Measurements from ENCODE around the gene FAIM2. TPM values are rescaled to one million over a fixed set of nuclear protein-coding genes. Genes with fewer than 3 reads are reported as not detected.
A peak's percentile ranks its signal among the peaks of the same experiment; 100 is the strongest.

FAIM2 gene
- total and polyA plus RNA-seq, 7 experiments from 2014 or later, result 0.22 to 0.85 TPM; not detected in 5

GRCh38 chr12:49899286-49899843 lies 4.3 kb downstream of the FAIM2 start:
- no peak for ATAC-seq
- H3K9me3 ChIP-seq (ENCODE audit: control insufficient read depth in 2 of 3, low read length in 3 of 3), result no peaks in the 10 kb centered on the region
- intact Hi-C loops (cut with micrococcal nuclease), result no loop called here
- CTCF ChIA-PET, result no interaction called here
- Mint-ChIP-seq H3K36me3 (no peaks in the 10 kb centered on the region), H3K9me3 (no peaks in the 10 kb centered on the region), H3K27me3 (peaks cover 0 to 15% (median 4%) of the 10 kb centered on the region in 5 donors), H3K27ac (no peak overlapping the region), H3K4me3 (no peak overlapping the region), H3K4me1 (peaks cover 0 to 11% (median 4%) of the 10 kb centered on the region in 7 donors)
- no peaks in the 10 kb centered on the region for H3K36me3 ChIP-seq (ENCODE audit: control insufficient read depth in 2 of 3, insufficient read depth in 3 of 3, low read length in 3 of 3)
- no peak overlapping the region for H3K27ac ChIP-seq (ENCODE audit: low read depth, low read length)
- H3K27me3 ChIP-seq (ENCODE audit: control insufficient read depth in 2 of 2, insufficient read depth in 2 of 2, low read length in 2 of 2), result no peaks in the 10 kb centered on the region
- no peaks in the 10 kb centered on the region for H3K4me1 ChIP-seq (ENCODE audit: control insufficient read depth in 2 of 2, insufficient read depth in 2 of 2, low read length in 2 of 2)
- POLR2A ChIA-PET, result no interaction called here
- H3K4me3 ChIP-seq (ENCODE audit: low read length), result no peak overlapping the region
- no peak for DNase-seq

DNA sequence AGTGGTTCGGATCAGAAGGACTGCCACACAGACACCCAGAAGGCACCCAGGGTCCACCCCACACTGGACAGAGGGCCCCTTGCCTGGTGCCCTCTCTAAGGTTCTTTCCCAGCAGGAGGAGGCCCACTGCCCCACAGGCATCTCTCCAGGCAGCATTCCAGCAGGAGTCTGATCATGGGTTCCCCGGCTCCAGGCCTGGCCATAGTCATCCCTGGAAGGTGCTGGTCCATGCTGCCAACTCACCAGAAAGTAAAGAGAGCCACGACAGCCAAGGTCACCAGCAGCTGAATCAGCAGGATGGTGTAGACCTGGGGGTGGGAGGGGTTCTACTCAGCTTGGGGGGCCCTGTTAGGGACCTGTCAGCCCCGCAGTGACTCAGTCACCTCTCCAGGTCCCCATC lies 6.4 kb downstream of the FAIM2 start:
- CTCF ChIA-PET, result no interaction called here
- no peak for DNase-seq
- Histone ChIP-seq H3K4me1 (ENCODE audit: control insufficient read depth in 2 of 2, insufficient read depth in 2 of 2, low read length in 2 of 2) (no peaks in the 10 kb centered on the region), H3K27me3 (ENCODE audit: control insufficient read depth in 2 of 2, insufficient read depth in 2 of 2, low read length in 2 of 2) (no peaks in the 10 kb centered on the region), H3K4me3 (ENCODE audit: low read length) (no peak overlapping the region), H3K27ac (ENCODE audit: low read depth, low read length) (no peak overlapping the region), H3K36me3 (ENCODE audit: control insufficient read depth in 2 of 3, insufficient read depth in 3 of 3, low read length in 3 of 3) (no peaks in the 10 kb centered on the region), H3K9me3 (ENCODE audit: control insufficient read depth in 2 of 3, low read length in 3 of 3) (no peaks in the 10 kb centered on the region)
- Mint-ChIP-seq H3K36me3 (no peaks in the 10 kb centered on the region), H3K27ac (no peak overlapping the region), H3K4me3 (no peak overlapping the region), H3K27me3 (peaks cover 0 to 10% (median 6%) of the 10 kb centered on the region in 5 donors), H3K4me1 (peaks cover 0 to under 1% (median 0%) of the 10 kb centered on the region in 7 donors), H3K9me3 (peaks cover 0 to 1% (median 0%) of the 10 kb centered on the region in 11 donors)
- POLR2A ChIA-PET, result no interaction called here
- intact Hi-C loops (cut with micrococcal nuclease), result no loop called here
- no peak for ATAC-seq

DNA sequence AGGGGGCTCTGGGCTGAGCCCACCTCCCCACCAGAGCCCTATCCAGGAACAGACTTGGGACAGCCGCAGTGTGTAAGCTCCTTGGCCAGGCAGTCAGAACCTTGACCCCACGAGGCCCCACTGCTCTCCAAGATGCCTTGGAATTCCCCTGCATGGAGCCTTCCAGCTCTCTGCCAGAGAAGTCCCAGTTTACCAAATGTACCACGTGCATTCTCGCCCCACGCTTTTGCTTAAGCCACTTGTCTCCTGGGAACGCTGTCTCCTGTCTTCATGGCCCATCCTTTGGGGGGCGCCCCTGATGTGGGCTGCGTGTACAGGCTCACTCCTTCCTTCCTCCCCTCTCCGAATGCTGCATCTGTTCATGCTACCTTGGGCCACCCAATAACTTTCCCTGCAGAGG lies 7.9 kb downstream of the FAIM2 start:
- H3K4me3 Mint-ChIP-seq, result no peak overlapping the region
- intact Hi-C loops (cut with micrococcal nuclease), result no loop called here
- ATAC-seq (no peak), DNase-seq (no peak)
- Histone ChIP-seq H3K36me3 (ENCODE audit: control insufficient read depth in 2 of 3, insufficient read depth in 3 of 3, low read length in 3 of 3) (no peaks in the 10 kb centered on the region), H3K4me3 (ENCODE audit: low read length) (no peak overlapping the region), H3K9me3 (ENCODE audit: control insufficient read depth in 2 of 3, low read length in 3 of 3) (no peaks in the 10 kb centered on the region), H3K27ac (ENCODE audit: low read depth, low read length) (no peak overlapping the region), H3K27me3 (ENCODE audit: control insufficient read depth in 2 of 2, insufficient read depth in 2 of 2, low read length in 2 of 2) (no peaks in the 10 kb centered on the region), H3K4me1 (ENCODE audit: control insufficient read depth in 2 of 2, insufficient read depth in 2 of 2, low read length in 2 of 2) (no peaks in the 10 kb centered on the region)
- peaks cover 0 to 2% (median 0%) of the 10 kb centered on the region in 7 donors for H3K4me1 Mint-ChIP-seq
- ChIA-PET CTCF (interaction anchor here (0.6 kb wide), 1 partner anchor 1513 kb away, joined by 4 read pairs; no protein-coding TSS in a partner anchor), POLR2A (no interaction called here)
- H3K27ac Mint-ChIP-seq, result no peak overlapping the region
- H3K36me3 Mint-ChIP-seq, result no peaks in the 10 kb centered on the region
- peaks cover 0 to 2% (median 0%) of the 10 kb centered on the region in 11 donors for H3K9me3 Mint-ChIP-seq
- peaks cover 0 to 15% (median 9%) of the 10 kb centered on the region in 5 donors for H3K27me3 Mint-ChIP-seq

GRCh38 chr12:49894751-49895148 lies 8.9 kb downstream of the FAIM2 start:
- ATAC-seq (no peak), DNase-seq (no peak)
- intact Hi-C loops (cut with micrococcal nuclease), result no loop called here
- Histone ChIP-seq H3K36me3 (ENCODE audit: control insufficient read depth in 2 of 3, insufficient read depth in 3 of 3, low read length in 3 of 3) (no peaks in the 10 kb centered on the region), H3K27me3 (ENCODE audit: control insufficient read depth in 2 of 2, insufficient read depth in 2 of 2, low read length in 2 of 2) (no peaks in the 10 kb centered on the region), H3K4me3 (ENCODE audit: low read length) (no peak overlapping the region), H3K4me1 (ENCODE audit: control insufficient read depth in 2 of 2, insufficient read depth in 2 of 2, low read length in 2 of 2) (no peaks in the 10 kb centered on the region), H3K9me3 (ENCODE audit: control insufficient read depth in 2 of 3, low read length in 3 of 3) (no peaks in the 10 kb centered on the region), H3K27ac (ENCODE audit: low read depth, low read length) (no peak overlapping the region)
- ChIA-PET CTCF (interaction anchor here (0.8 kb wide), 1 partner anchor 72 kb away, joined by 3 read pairs; no protein-coding TSS in a partner anchor), POLR2A (no interaction called here)
- Mint-ChIP-seq H3K4me1 (peaks cover 0 to 2% (median 0%) of the 10 kb centered on the region in 7 donors), H3K4me3 (no peak overlapping the region), H3K27ac (no peak overlapping the region), H3K9me3 (peaks cover 0 to 2% (median 0%) of the 10 kb centered on the region in 11 donors), H3K36me3 (no peaks in the 10 kb centered on the region), H3K27me3 (peaks cover 0 to 15% (median 9%) of the 10 kb centered on the region in 5 donors)

- H3K27me3 Mint-ChIP-seq, result peaks cover 0 to 12% (median 9%) of the 10 kb centered on the region in 5 donors
- intact Hi-C loops (cut with micrococcal nuclease), result no loop called here
These were observed 9.6 kb downstream of the FAIM2 start for GRCh38 chr12:49893753-49894750.

DNA sequence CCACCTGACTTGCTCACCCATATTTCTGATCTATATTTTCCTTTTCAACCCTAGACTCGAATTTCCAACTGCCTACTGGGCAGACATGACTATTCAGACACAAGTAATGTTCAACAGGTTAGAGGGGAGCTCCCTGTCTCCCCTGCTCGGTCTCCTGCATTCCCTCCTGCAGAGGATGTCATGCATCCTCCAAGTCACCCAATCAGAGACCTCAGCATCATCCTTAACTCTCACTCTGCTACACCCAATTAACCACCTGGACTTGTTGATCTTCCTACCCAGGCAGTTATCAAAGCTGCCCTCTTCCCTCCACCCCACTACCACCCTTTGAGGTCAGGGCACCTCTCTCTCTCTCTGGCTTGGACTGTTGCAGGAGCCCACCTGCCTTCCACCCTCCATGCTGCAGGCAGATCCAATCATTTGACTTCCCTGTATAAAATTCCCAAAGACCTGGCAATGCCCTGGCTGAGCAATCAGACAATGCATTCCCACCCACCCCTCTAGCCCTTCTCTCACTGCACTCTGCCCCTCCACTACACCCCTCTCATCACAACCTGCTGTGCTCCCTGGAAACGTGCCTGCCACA lies 10.9 kb downstream of the FAIM2 start:
- H3K4me3 Mint-ChIP-seq, result no peak overlapping the region
- CTCF ChIA-PET, result interaction anchor here (0.9 kb wide), 1 partner anchor 257 kb away, joined by 3 read pairs; no protein-coding TSS in a partner anchor
- no peaks in the 10 kb centered on the region for H3K9me3 ChIP-seq (ENCODE audit: control insufficient read depth in 2 of 3, low read length in 3 of 3)
- DNase-seq (no peak), ATAC-seq (no peak)
- H3K4me3 ChIP-seq (ENCODE audit: low read length), result no peak overlapping the region
- intact Hi-C loops (cut with micrococcal nuclease), result no loop called here
- peak overlapping the region in 1 of 9 donors; percentile 19 for H3K27ac Mint-ChIP-seq
- POLR2A ChIA-PET, result interaction anchor here (0.6 kb wide), 1 partner anchor 218 kb away, joined by 3 read pairs; no protein-coding TSS in a partner anchor
- H3K4me1 Mint-ChIP-seq, result peaks cover 0 to 2% (median 0%) of the 10 kb centered on the region in 7 donors
- H3K27me3 Mint-ChIP-seq, result peaks cover 0 to 9% (median 4%) of the 10 kb centered on the region in 5 donors
- peaks cover 0 to 2% (median 0%) of the 10 kb centered on the region in 11 donors for H3K9me3 Mint-ChIP-seq
- no peaks in the 10 kb centered on the region for H3K4me1 ChIP-seq (ENCODE audit: control insufficient read depth in 2 of 2, insufficient read depth in 2 of 2, low read length in 2 of 2)
- no peaks in the 10 kb centered on the region for H3K36me3 Mint-ChIP-seq
- no peak overlapping the region for H3K27ac ChIP-seq (ENCODE audit: low read depth, low read length)
- H3K27me3 ChIP-seq (ENCODE audit: control insufficient read depth in 2 of 2, insufficient read depth in 2 of 2, low read length in 2 of 2), result no peaks in the 10 kb centered on the region
- H3K36me3 ChIP-seq (ENCODE audit: control insufficient read depth in 2 of 3, insufficient read depth in 3 of 3, low read length in 3 of 3), result no peaks in the 10 kb centered on the region

More at GRCh38 chr12:49893753-49894750, 9.6 kb downstream of the FAIM2 start:
- ChIA-PET POLR2A (no interaction called here), CTCF (interaction anchor here (0.8 to 0.9 kb wide), 2 partner anchors 73 to 259 kb away, joined by 3 read pairs; no protein-coding TSS in a partner anchor)
- Histone ChIP-seq H3K27me3 (ENCODE audit: control insufficient read depth in 2 of 2, insufficient read depth in 2 of 2, low read length in 2 of 2) (no peaks in the 10 kb centered on the region), H3K4me3 (ENCODE audit: low read length) (no peak overlapping the region), H3K9me3 (ENCODE audit: control insufficient read depth in 2 of 3, low read length in 3 of 3) (no peaks in the 10 kb centered on the region), H3K4me1 (ENCODE audit: control insufficient read depth in 2 of 2, insufficient read depth in 2 of 2, low read length in 2 of 2) (no peaks in the 10 kb centered on the region), H3K36me3 (ENCODE audit: control insufficient read depth in 2 of 3, insufficient read depth in 3 of 3, low read length in 3 of 3) (no peaks in the 10 kb centered on the region), H3K27ac (ENCODE audit: low read depth, low read length) (no peak overlapping the region)
- H3K4me1 Mint-ChIP-seq, result peaks cover 0 to 2% (median 0%) of the 10 kb centered on the region in 7 donors
- H3K27ac Mint-ChIP-seq, result no peak overlapping the region
- peaks cover 0 to 2% (median 0%) of the 10 kb centered on the region in 11 donors for H3K9me3 Mint-ChIP-seq
- H3K4me3 Mint-ChIP-seq, result no peak overlapping the region
- no peaks in the 10 kb centered on the region for H3K36me3 Mint-ChIP-seq
- DNase-seq (no peak), ATAC-seq (no peak)
